GM19025 (cell line): ENCODE measurements around the gene CCDC194.

ENCODE experiments used
- ATAC-seq: cut with Tn5 transposase; IDR thresholded peaks from one replicate; pipeline ENCODE4 v1.9.1; 2021; ENCODE audit warnings: mild to moderate bottlenecking, low read depth, moderate library complexity; ENCODE audit not compliant: unreplicated experiment

The CCDC194 gene, protein sequence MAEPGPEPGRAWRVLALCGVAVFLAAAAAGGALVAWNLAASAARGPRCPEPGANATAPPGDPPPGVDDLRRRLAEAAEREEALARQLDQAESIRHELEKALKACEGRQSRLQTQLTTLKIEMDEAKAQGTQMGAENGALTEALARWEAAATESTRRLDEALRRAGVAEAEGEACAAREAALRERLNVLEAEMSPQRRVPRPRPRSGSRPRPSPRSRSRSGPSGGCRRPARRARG

DNA sequence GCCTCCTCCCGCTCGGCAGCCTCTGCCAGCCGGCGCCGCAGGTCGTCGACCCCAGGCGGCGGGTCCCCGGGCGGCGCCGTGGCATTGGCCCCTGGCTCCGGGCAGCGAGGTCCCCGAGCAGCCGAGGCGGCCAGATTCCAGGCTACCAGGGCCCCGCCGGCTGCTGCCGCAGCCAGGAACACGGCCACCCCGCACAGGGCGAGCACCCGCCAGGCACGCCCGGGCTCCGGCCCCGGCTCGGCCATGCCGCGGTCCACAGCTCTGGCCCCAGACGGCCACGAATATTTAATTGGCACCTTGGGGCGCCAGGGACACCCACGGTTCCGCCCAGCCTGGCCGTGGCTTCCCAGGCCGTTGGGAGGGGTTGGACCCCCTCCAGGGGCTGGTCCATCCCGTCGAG lies at the start of gene CCDC194:
Gene CCDC194, minus strand, starts transcription at position 283 of the 400 bp plus-strand sequence. Its CDS starts 38 bp downstream, at position 245.
- ATAC-seq, result no peak

DNA sequence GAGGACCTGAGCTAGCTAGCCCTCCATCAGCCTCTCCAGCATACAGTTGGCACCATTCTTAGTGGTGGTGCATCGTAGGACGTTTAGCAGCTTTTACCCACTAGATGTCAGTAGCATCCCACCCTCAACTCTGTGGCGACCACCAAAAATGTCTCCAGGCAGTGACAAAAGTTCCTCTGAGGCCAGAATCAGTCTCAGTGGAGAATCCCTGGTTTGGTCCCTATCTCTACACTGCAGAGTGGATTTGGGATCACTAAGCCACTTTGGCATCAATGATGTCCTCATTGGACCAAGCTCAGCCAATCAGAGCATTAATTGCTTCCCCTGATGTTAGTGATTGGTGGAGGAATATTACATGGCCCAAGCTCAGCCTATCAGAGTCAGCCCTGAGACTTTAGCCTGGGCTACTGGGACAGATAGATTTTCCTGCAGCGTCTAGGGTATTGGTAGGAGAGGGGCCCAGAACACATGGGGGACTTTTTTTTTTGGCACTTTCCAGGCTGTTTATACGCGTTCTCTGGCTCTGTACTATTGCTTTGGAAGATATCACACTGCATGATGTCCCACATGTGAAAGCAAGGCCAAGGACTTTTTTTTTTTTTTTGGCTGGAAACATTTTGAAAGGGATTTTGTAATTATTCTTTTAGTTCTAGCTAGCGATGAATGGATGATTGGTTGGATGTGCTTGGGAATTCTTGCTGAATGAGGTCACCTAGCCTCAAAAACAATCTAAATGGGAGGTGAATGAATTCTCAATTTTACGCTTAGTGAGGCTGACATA lies 47.4 kb upstream of the CCDC194 start:
- ATAC-seq, result no peak

DNA sequence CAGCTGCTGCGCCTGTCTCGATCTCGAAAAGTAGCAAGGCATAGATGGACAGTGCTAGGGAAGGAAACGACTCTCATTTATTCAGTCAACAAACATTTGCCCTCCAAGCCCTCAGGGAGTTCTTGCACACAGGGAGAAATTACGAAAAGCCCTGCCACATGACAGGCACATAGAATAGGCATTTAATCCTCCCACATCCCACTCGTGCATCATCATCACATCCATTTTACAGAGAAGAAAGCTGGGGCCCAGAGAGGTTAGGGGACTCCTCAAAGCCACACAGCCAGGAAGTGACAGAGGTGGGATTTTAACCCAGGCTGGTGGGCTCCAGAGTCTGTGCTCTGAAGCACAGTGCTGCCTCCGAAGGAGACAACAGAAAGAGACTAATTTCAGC lies 42.9 kb upstream of the CCDC194 start:
- ATAC-seq, result no peak

DNA sequence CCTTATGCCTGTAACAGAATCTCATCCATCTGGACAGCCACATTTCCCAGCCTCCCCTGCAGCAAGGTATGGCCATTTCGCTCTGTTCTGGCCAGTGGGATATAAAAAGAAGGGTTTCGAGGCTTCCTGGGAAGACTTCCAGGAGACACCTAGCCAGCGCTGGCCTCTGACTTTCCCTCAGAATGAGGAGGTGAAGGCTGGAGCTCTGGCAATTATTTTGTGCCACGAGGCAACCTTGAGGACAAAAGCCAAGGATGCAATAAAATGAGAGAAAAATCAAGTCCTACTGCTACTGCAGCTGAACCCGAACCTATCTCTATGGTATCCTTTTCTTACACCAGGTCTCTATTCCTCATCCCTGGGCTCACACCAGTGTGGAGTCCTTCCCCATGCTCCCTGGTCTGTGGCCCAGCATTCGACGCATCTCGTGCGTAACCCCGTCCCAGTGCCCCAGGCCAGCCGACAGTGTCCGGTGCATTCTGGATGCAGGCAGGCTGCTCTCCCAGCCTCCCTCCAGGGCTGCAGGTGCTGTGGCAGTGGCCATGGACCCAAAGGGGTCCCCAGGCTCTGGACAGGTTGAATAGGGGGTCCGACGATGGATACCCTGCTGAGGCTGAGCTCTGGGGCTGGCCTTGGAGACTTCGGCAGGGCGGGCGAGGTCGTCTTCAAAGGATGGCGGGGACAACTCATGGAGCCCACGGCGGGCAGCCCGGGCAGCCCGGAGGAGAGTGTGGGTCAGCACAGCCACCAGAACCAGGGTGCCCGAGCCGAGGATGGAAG lies 42.3 kb upstream of the CCDC194 start:
- no peak for ATAC-seq

DNA sequence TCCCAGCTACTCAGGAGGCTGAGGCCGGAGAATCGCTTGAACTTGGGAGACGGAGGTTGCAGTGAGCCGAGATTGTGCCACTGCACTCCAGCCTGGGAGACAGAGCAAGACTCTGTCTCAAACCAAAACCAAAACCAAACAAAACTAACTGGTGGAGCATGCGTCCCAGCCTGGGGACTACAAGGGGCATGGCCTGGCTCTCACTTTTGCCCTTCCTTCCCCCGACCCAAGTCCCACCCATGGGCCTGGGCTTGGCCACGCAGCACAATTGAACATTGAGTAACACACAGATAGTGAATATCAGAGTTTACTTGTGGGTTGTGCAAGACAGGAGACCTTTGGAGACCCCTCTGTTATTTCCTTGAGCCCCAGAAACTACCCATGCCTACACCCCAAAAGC lies 41.2 kb upstream of the CCDC194 start:
- ATAC-seq, result no peak

DNA sequence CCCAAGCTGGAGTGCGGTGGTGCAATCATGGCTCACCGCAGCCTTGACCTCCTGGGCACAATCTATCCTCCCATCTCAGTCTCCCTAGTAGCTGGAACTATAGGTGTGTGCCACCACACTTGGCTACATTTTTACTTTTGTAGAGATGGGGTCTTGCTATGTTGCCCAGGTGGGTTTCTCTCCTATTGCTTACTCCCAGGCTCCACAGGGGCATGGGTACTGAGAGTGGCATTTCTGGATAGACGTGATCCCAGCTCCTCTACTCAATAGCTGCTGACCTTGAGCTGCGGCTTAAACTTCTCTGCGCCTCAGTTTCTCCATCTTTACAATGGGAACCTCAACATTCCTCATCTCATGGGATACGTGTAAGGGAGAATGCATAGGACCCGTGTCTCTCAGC lies 37.4 kb upstream of the CCDC194 start:
- ATAC-seq, result no peak

DNA sequence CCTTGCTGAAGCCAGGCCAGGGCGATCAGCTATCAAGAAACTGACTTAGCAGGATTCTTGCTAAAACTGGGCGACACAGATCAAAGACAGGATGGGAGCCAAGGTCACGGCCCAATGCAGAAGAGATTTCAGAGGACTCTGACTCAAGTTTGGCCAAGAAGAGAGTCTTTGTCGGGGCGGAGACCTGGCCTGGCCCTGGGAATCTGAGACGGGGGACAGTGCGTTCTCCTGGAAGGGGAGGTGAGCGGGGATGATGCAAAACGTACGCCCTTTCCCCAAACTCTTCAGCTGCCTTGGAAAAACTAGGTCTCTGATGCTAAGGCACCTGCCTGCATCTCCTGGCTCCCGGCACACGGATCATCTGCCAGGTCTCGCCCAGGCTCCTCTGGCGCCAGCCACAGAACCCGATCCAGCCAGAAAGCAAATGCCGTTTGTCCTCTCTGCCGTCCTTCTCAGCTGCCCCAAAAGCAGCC lies 35.7 kb upstream of the CCDC194 start:
- ATAC-seq, result no peak

DNA sequence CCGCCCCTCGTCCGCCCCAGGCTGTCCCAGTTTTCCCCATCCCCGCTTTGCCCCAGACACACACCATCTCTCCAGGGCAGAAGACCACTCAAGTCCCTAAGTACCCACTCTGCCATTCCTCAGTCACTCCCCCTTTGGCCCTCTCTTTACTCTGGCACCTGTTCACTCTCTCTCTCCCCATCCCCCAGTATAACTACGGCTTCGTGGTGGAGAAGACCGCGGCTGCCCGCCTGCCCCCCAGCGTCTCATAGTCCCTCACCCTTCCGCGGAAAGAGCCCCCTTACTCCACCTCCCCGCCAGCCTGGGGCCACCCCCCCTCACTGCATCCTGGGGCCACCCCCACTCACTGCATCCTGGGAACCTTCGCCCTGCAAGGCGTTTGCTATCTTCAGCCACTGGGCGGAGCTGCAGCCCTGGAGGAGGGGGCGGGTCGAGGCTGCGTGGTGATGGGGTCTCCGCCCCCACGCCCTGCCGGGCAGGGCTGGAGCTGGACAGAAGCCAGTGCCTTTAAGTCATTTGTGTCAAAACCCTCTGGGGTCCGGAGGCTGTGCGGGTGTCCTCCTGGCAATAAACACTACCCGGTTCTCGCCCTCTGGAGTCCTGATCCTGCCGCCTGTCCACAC lies 30.9 kb upstream of the CCDC194 start:
- no peak for ATAC-seq

DNA sequence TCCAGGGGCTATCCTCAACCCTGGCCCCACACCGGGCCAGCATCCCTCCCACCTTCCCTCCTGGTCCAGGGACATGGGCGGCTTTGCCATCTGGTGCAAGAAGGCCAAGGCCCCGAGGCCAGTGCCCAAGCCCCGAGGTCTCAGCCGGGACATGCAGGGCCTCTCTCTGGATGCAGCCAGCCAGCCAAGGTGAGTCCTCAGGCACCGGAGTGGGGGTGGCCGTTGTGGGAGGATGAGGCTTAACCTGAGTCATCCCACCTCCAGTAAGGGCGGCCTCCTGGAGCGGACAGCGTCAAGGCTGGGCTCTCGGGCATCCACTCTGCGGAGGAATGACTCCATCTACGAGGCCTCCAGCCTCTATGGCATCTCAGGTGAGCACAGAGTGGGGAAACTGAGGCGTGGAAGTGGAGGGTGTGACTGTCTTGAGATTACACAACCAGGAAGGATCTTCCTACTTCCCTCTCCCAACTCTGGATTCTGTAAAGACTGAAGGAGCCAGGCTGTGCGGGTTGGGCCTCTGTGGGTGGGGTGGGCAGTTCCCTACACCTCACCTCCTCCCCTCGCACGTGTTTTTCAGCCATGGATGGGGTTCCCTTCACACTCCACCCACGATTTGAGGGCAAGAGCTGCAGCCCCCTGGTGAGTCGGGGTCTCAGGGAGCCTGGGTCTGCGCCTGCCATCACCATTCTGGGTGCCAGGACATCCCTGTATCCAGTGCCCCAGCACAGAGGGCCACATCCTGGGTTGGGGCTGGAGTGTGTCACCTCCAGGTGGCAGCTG lies 29.6 kb upstream of the CCDC194 start:
- ATAC-seq, result no peak

DNA sequence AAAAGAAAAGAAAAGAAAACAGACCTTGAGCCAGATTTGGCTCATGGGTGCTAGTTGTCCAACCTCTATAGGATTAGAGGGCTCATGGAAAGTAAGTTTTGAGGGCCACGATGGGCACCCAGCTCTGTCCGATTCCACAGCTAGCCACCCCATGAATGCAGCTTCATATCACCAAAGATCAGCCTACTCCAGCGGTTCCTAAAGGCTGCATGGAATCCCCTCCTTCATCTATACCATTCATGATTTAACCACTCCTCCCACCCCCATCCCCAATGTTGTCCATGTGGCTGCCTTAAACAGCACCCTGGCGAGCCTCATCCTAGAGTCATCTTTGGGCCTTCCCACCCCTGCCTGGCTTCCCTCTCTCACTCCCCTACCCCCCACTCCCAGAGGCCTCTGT lies 27.9 kb upstream of the CCDC194 start:
- ATAC-seq, result no peak

DNA sequence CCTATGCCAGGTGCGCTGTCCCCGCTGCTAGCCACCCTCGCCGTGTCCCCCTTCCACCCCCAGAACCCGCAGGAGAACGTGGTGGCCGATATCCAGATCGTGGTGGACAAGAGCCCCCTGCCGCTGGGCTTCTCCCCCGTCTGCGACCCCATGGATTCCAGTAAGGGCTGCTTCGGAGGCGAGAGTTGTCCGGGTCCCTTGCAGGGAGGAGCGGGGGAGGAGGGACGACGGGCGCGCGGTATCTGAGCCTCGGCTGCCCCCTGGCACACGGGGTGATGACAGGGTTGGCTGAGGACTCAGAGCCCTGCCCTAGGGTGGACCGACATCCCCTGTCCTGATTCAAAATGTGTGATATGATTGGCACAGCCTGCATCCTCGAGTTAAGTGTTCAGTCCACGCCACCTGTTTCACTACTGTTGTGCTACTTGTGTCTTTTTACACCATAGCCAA lies 26.5 kb upstream of the CCDC194 start:
- no peak for ATAC-seq

DNA sequence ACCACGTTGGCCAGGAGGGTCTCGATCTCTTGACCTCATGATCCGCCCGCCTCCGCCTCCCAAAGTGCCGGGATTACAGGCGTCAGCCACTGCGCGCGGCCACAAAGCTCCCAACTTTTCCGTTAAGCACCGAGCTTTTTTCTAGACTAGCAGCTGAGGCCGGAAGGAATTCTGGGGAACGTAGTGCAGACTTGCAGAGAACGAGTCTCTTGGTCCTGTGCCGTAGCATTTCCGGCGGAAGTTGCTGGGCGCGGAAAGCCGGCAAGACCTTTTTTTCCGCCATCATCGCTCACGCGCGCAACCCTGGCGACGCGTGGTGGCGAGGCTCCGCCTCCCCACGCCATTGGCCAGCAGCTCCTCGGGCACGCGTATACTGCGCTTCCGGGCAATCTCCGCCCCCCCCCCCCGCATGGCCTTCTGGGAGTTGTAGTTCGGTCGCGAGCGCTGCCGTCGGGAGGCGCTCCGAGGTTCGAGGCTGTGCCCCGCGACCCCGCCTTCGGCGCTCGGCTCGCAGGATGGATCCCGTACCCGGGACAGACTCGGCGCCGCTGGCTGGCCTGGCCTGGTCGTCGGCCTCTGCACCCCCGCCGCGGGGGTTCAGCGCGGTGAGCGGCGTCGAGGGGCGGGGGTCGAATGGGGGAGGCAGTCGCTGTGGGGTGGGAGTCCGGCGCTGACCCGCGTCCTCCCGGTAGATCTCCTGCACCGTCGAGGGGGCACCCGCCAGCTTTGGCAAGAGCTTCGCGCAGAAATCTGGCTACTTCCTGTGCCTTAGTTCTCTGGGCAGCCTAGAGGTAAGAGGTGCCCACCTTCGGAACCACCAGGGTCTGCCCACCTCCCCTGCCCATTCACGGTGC lies 25.9 kb upstream of the CCDC194 start, which contains the start of gene MVB12A:
Gene MVB12A, plus strand, starts transcription at position 427 of the 854 bp plus-strand sequence. Its CDS starts 89 bp downstream, at position 516.
- peak; percentile 91 for ATAC-seq

DNA sequence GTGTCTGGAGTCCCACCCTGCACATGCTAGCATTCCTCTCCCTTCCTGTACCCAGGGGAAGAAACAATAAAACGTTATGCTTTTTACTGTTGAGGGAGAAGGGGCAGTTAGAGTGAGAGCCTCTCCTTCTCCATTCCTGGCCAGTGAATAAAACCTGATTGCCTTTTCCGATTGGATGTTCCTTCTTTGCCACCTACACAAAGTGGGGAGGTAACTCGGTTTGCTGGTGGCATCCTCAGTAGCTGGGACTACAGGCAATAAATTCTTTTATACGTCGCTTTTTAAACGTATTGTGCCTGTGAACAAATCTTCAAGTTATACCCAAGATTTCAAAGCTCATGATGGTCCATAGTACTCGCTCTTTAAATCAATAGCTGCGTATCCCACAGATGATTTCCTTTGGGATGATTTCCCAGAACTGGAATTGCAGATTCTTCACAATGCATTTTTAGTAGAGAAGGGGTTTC lies 25.2 kb upstream of the CCDC194 start:
- ATAC-seq, result no peak

DNA sequence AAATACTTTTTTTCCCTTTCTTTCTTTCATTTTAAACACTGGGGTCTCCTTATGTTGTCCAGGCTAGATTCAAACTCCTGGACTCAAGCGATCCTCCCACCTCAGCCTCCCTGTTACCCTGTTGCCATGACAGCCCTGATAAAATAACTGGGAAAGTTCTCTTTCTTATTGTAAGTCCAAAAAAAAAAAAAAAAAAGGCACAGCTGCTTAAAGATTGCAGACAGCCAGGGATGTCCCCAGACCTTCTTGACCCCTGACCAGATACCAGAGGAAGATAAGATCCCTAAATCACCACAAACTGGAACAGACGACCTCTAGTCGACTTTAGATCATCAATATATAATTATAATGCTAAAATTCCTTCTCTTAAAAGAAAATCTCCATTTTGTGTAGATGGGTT lies 24.7 kb upstream of the CCDC194 start:
- no peak for ATAC-seq

DNA sequence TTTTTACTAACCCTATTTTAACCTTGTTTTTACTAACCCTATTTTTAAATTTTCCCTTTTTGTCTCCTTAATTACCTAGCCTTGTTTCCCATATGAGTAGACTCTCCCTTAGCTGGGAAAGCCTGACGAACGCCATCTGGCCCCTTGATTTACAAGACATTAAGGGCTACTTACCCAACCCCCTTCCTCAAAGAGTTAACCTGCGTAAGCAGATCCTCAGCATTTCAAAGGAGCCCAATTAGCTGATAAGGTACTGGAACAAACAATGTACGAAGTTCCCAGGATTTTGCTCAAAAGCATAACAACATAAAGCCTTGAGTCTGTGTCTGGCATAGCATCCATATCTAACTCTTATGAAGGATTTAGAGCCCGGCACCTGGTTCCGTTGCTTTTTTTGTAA lies 21.1 kb upstream of the CCDC194 start:
- ATAC-seq, result no peak

DNA sequence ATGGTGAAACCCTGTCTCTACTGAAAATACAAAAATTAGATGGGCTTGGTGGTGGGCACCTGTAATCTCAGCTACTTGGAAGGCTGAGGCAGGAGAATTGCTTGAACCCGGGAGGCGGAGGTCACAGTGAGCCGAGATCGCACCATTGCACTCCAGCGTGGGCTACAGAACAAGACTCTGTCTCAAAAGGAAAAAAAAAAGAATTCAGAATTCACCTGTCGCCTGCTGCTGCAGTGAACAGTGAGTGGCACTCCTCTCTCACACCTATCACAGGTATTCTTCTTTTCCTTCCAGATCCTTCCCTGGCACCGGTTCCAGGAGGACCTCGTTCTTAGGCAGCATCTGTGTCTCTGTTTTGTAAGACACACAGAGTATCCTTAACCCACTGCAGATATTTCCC lies 20.1 kb upstream of the CCDC194 start:
- no peak for ATAC-seq

DNA sequence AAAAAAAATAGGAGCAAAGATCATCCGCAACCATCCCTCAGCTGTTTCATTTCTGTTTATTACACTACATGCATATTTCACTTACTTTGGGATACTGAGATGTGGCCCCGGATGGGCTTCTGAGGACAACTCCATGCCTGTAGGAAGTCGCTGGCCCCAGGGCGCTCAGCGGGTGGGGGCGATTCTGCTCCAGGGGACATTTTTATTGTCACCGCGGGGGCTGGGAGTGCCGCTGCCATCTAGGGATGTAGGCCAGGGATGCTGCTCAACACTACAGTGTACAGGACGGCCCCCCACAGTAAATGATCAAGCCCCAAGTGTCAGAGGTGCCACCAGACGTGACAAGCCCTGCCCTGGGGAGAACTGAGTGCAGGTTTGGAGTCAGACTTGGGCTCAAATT lies 17.8 kb upstream of the CCDC194 start:
- ATAC-seq, result no peak

DNA sequence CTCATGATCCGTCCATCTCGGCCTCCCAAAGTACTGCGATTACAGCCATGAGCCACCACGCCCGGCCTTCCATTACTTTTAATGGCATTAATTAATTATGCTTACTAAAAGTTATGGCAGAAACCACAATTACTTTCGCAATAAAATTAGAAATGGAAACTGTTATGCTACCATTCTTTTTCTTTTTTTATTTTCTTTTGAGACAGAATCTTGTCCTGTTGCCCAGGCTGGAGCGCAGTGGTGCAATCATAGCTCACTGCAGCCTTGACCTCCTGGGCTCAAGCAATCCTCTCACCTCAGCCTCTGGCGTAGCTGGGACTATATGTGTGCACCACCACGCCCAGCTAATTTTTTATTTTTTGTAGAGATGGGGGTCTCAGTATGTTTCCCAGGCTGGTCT lies 16.0 kb upstream of the CCDC194 start:
- no peak for ATAC-seq

DNA sequence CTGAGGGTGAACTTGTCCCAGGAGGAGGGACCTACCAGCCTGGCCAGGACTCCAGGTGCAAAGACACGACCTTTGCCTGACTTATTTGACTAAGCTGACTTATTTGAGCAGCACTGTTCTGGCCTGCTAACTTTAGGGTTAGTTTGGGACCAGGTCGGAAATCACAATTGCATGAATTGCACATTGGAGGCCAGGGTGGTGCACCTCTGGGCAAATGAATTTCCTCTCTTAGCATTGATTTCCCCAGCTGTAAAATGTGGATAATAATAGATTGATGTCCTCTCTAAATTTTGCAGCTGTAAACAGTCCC lies 12.8 kb upstream of the CCDC194 start:
- ATAC-seq, result no peak
